ENCODE measurements around the gene EVI5. TPM values are rescaled to one million over a fixed set of nuclear protein-coding genes. Genes with fewer than 3 reads are reported as not detected.
A peak's percentile ranks its signal among the peaks of the same experiment; 100 is the strongest.

EVI5 gene
- total and polyA plus RNA-seq, 2 experiments from 2014 or later = 24.9 to 29.0 TPM

GRCh38 chr1:92481971-92482664 lies 302.8 kb downstream of the EVI5 start:
- Histone ChIP-seq H3K4me1 (ENCODE audit: insufficient read depth) (peaks cover 51% of the 10 kb centered on the region), H4K20me1 (ENCODE audit: insufficient read depth, poor library complexity, severe bottlenecking) (peaks cover 7% of the 10 kb centered on the region), H3K9me3 (ENCODE audit: low read depth) (no peaks in the 10 kb centered on the region), H3K9me2 (replicated peaks; ENCODE audit: insufficient read depth) (no peaks in the 10 kb centered on the region), H3K4me3 (no peak overlapping the region), H3K4me2 (peak overlapping the region; percentile 97), H3K79me2 (no peaks in the 10 kb centered on the region), H3K36me3 (replicated peaks; ENCODE audit: insufficient read depth, low read depth) (no peaks in the 10 kb centered on the region), H3K27ac (no peak overlapping the region), H2AFZ (peak overlapping the region; percentile 28), H3K27me3 (peaks cover 100% of the 10 kb centered on the region)
- peak; percentile 85 for TF ChIP-seq EZH2 (IDR thresholded peaks at IDR 0.05; ENCODE audit: borderline replicate concordance)
- no peak for TF ChIP-seq CTCF (IDR thresholded peaks at IDR 0.05; ENCODE audit: poor library complexity)
- DNase-seq (ENCODE audit: low spot score) = peak; percentile 14
- 2% methylated on average over 38 of the region's 39 CpGs for whole genome bisulfite sequencing (ENCODE audit: low lambda C conversion rate, missing lambda C conversion rate)

DNA sequence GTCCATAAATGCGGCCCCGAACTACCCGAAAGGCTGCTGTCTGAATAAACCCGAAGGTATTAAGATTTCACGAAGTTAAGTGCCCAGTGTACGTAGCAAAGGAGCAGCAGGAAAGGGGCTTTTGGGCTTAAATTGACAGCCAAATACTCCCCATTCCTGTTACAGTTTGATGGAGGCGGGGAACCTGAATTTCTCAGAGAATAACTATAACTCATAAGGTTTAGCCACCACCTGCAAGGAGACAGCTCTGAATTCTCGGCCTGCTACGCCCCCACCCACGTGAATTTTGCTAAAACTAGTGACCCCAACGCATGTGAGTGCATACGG lies 303.3 kb downstream of the EVI5 start:
- 5% methylated on average over 12 of the region's 12 CpGs for WGBS (ENCODE audit: low lambda C conversion rate, missing lambda C conversion rate)
- Histone ChIP-seq H3K4me1 (ENCODE audit: insufficient read depth) (peaks cover 51% of the 10 kb centered on the region), H3K79me2 (no peaks in the 10 kb centered on the region), H3K9me2 (replicated peaks; ENCODE audit: insufficient read depth) (no peaks in the 10 kb centered on the region), H3K4me3 (no peak overlapping the region), H3K27me3 (peaks cover 100% of the 10 kb centered on the region), H2AFZ (peak overlapping the region; percentile 35), H3K9me3 (ENCODE audit: low read depth) (no peaks in the 10 kb centered on the region), H4K20me1 (ENCODE audit: insufficient read depth, poor library complexity, severe bottlenecking) (peaks cover 7% of the 10 kb centered on the region), H3K4me2 (peak overlapping the region; percentile 97), H3K27ac (no peak overlapping the region), H3K36me3 (replicated peaks; ENCODE audit: insufficient read depth, low read depth) (no peaks in the 10 kb centered on the region)
- no peak for DNase-seq (ENCODE audit: low spot score)
- TF ChIP-seq EZH2 (IDR thresholded peaks at IDR 0.05; ENCODE audit: borderline replicate concordance) = no peak
- no peak for TF ChIP-seq CTCF (IDR thresholded peaks at IDR 0.05; ENCODE audit: poor library complexity)
- no peak for TF ChIP-seq EZH2phosphoT487 (IDR thresholded peaks at IDR 0.05; ENCODE audit: low read depth, severe bottlenecking, unreplicated experiment)

- H4K20me1 ChIP-seq (ENCODE audit: insufficient read depth, poor library complexity, severe bottlenecking) = peaks cover 7% of the 10 kb centered on the region
- no peak overlapping the region for H3K4me3 ChIP-seq
- H3K4me2 ChIP-seq = peak overlapping the region; percentile 97
- no peaks in the 10 kb centered on the region for H3K9me3 ChIP-seq (ENCODE audit: low read depth)
- no peaks in the 10 kb centered on the region for H3K79me2 ChIP-seq
- no peaks in the 10 kb centered on the region for H3K9me2 ChIP-seq (replicated peaks; ENCODE audit: insufficient read depth)
- H3K36me3 ChIP-seq (replicated peaks; ENCODE audit: insufficient read depth, low read depth) = no peaks in the 10 kb centered on the region
- WGBS (ENCODE audit: low lambda C conversion rate, missing lambda C conversion rate) = 2% methylated on average over 65 of the region's 65 CpGs
- H3K27me3 ChIP-seq = peaks cover 100% of the 10 kb centered on the region
- DNase-seq (ENCODE audit: low spot score) = peak; percentile 17
- no peak overlapping the region for H3K27ac ChIP-seq
- TF ChIP-seq EZH2phosphoT487 (IDR thresholded peaks at IDR 0.05; ENCODE audit: low read depth, severe bottlenecking, unreplicated experiment) = no peak
- TF ChIP-seq CTCF (IDR thresholded peaks at IDR 0.05; ENCODE audit: poor library complexity) = no peak
- TF ChIP-seq EZH2 (IDR thresholded peaks at IDR 0.05; ENCODE audit: borderline replicate concordance) = peak; percentile 73
- peak overlapping the region; percentile 35 for H2AFZ ChIP-seq
- H3K4me1 ChIP-seq (ENCODE audit: insufficient read depth) = peaks cover 47% of the 10 kb centered on the region
These were observed 303.9 kb downstream of the EVI5 start for GRCh38 chr1:92480813-92481598.

All from hepatocyte (in vitro differentiated cells).